ENCODE measurements around the gene CLNK. TPM values are rescaled to one million over a fixed set of nuclear protein-coding genes. Genes with fewer than 3 reads are reported as not detected.

The CLNK gene
- total and polyA plus RNA-seq, 2 of the 8 experiments (the other 6 are each of a cell fraction or from before 2014, with no cell fraction given): not detected

DNA sequence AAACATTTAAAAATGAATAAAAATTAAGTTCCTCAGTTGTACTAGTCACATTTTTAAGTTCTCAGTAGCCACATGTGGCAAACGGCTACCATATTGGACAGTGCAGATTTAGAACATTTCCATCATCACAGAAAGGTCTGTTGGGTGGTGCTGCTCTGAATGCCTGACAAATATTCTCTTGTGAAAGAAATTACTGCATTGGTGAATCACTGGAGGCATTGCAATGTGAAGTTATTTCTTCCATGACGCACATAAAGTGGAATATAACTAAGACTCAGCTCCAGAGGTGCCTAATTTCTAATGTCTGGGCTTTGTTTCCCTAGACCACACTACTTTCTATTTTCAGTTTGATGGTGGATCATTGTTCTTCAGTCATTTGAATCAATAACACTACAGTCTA, 44.9 kb downstream of the CLNK start (continued):
- TF ChIP-seq POU5F1 (IDR thresholded peaks at IDR 0.05; ENCODE audit: low read depth, low read length) (no peak), MAFK (IDR thresholded peaks at IDR 0.05; ENCODE audit: low read depth, low read length) (no peak), CEBPB (IDR thresholded peaks at IDR 0.05; ENCODE audit: low read depth, low read length) (no peak), BRCA1 (IDR thresholded peaks at IDR 0.05; ENCODE audit: low read depth, low read length) (no peak), ZNF274 (IDR thresholded peaks at IDR 0.05; ENCODE audit: borderline replicate concordance, extremely low read depth, low read length) (no peak), TAF1 (IDR thresholded peaks at IDR 0.05; ENCODE audit: low read depth, low read length) (no peak)
